ENCODE results near the gene SLC24A4. TPM values are rescaled to one million over a fixed set of nuclear protein-coding genes. Genes with fewer than 3 reads are reported as not detected.

SLC24A4 gene
- polyA plus RNA-seq, 1 donor from 2014 or later = 0.17 TPM

GRCh38 chr14:92539875-92540274, 216.9 kb downstream of the SLC24A4 start:
- Histone ChIP-seq H3F3A (ENCODE audit: insufficient read depth, low read length, poor library complexity, severe bottlenecking) (no peaks in the 10 kb centered on the region), H3K4me3 (ENCODE audit: low read length) (no peak overlapping the region), H3K27ac (ENCODE audit: low read length) (no peak overlapping the region), H3K27me3 (ENCODE audit: insufficient read depth, low read depth, low read length) (no peaks in the 10 kb centered on the region), H3K4me2 (ENCODE audit: low read length) (no peak overlapping the region), H3K9me3 (ENCODE audit: low read length) (no peaks in the 10 kb centered on the region), H4K20me1 (ENCODE audit: insufficient read depth) (no peaks in the 10 kb centered on the region), H3K9me2 (ENCODE audit: insufficient read depth, low read length) (no peaks in the 10 kb centered on the region), H3K36me3 (ENCODE audit: insufficient read depth, low read length) (no peaks in the 10 kb centered on the region), H3K79me2 (replicated peaks; ENCODE audit: insufficient read depth, low read length) (no peaks in the 10 kb centered on the region), H3K9ac (ENCODE audit: low read length) (no peak overlapping the region), H2AFZ (ENCODE audit: low read depth, low read length) (no peak overlapping the region)
- TF ChIP-seq SMC3 (conservative IDR thresholded peaks at IDR 0.05; ENCODE audit: poor library complexity) = no peak
- no peak for TF ChIP-seq EP300 (conservative IDR thresholded peaks at IDR 0.05; ENCODE audit: poor library complexity, severe bottlenecking)
- TF ChIP-seq MXI1 (conservative IDR thresholded peaks at IDR 0.05; ENCODE audit: poor library complexity, severe bottlenecking) = no peak
- TF ChIP-seq RAD21 (conservative IDR thresholded peaks at IDR 0.05) = no peak
- no peak for TF ChIP-seq REST (IDR thresholded peaks at IDR 0.05; ENCODE audit: borderline replicate concordance)
- no peak for TF ChIP-seq CTCF (IDR thresholded peaks at IDR 0.05; ENCODE audit: poor library complexity, severe bottlenecking)

GRCh38 chr14:92540472-92541048, 217.6 kb downstream of the SLC24A4 start:
- H3K9ac ChIP-seq (ENCODE audit: low read length) = no peak overlapping the region

More at GRCh38 chr14:92540472-92541048, 217.6 kb downstream of the SLC24A4 start:
- Histone ChIP-seq H3K36me3 (ENCODE audit: insufficient read depth, low read length) (no peaks in the 10 kb centered on the region), H3K4me3 (ENCODE audit: low read length) (no peak overlapping the region), H3K79me2 (replicated peaks; ENCODE audit: insufficient read depth, low read length) (no peaks in the 10 kb centered on the region), H3K9me3 (ENCODE audit: low read length) (no peaks in the 10 kb centered on the region), H3K27ac (ENCODE audit: low read length) (no peak overlapping the region), H3K4me2 (ENCODE audit: low read length) (no peak overlapping the region), H3K9me2 (ENCODE audit: insufficient read depth, low read length) (no peaks in the 10 kb centered on the region), H2AFZ (ENCODE audit: low read depth, low read length) (no peak overlapping the region), H3F3A (ENCODE audit: insufficient read depth, low read length, poor library complexity, severe bottlenecking) (no peaks in the 10 kb centered on the region), H4K20me1 (ENCODE audit: insufficient read depth) (no peaks in the 10 kb centered on the region), H3K27me3 (ENCODE audit: insufficient read depth, low read depth, low read length) (no peaks in the 10 kb centered on the region)
- TF ChIP-seq SMC3 (conservative IDR thresholded peaks at IDR 0.05; ENCODE audit: poor library complexity) (no peak), RAD21 (conservative IDR thresholded peaks at IDR 0.05) (no peak), POLR2AphosphoS5 (IDR thresholded peaks at IDR 0.05) (no peak), EP300 (conservative IDR thresholded peaks at IDR 0.05; ENCODE audit: poor library complexity, severe bottlenecking) (no peak), CTCF (IDR thresholded peaks at IDR 0.05; ENCODE audit: poor library complexity, severe bottlenecking) (no peak), MXI1 (conservative IDR thresholded peaks at IDR 0.05; ENCODE audit: poor library complexity, severe bottlenecking) (no peak), REST (IDR thresholded peaks at IDR 0.05; ENCODE audit: borderline replicate concordance) (no peak)

All from neural cell (in vitro differentiated cells).